HG03469 (cell line): ENCODE measurements around the gene MICU2.

Source experiments
- ATAC-seq: cut with Tn5 transposase; IDR thresholded peaks from one replicate; pipeline ENCODE4 v1.9.1; 2021; ENCODE audit warnings: mild to moderate bottlenecking, moderate library complexity, moderate number of reproducible peaks; ENCODE audit not compliant: unreplicated experiment

The MICU2 gene

DNA sequence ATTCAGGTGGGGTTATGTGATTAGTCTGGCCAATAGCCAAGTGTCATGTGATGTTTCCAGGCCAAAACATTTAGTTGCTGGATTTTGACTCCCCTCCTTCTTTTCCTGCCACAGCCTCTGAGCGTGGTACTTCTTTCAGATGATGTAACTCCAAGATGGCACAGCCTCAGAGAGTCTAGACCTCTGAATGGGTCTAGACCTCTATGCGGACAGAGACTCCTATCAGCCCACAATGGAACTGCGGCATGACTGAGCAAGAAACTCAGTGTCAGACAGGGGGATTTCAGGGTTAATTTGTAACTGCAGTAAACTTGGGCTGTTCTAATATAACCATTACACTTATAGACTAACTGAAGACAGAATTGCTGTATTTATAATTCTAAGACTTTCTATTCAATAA is 102.3 kb downstream of the MICU2 start:
- no peak for ATAC-seq

DNA sequence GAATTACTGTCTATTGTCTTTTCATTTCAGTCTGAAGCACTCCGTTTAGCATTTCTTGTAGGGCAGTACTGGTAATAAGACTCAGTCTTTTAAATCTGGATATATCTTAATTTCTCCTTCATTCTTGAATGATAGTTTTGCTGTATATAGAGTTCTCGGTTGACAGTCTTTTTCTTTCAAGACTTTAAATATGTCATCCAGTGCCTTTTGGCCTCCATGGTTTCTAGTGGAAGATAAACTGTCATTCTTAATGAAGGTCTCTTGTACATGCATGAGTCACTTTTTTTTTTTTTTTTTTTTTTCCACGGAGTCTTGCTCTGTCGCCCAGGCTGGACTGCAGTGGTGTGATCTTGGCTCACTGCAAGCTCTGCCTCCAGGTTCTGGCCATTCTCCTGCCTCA is 117.6 kb downstream of the MICU2 start:
- no peak for ATAC-seq

DNA sequence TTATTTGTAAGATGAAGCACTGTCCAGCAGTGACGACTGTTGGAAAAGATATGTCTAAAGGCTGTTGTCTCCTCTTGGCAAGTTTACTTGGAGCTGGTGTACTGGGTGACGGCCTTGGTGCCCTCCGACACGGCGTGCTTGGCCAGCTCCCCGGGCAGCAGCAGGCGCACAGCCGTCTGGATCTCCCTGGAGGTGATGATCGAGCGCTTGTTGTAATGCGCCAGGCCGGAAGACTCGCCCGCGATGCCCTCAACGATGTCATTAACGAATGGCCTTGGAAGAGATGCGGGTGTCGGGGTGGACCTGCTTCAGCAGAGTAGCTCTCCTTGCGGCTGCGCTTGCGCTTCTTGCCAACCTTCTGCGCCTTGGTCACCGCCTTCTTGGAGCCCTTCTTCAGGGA is 120.2 kb downstream of the MICU2 start:
- ATAC-seq = no peak

DNA sequence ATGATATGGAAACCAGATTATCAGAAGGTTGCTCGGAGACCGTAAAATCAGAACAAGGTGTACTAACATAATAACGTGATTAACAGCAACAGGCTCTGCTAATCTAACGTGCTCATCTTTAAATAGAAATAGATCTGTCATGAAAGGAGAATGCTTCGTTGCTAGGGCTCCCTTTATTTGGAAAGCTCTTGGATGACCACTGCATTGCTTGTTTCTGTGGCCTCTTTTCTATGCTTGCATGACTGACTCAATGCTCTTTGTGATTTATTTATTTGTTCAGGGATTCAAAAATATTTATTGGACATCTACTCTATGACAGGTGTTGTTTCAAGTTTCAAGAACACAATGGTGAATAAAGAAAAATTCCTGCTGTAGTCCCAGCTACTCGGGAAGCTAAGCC is 122.6 kb downstream of the MICU2 start:
- ATAC-seq = no peak

DNA sequence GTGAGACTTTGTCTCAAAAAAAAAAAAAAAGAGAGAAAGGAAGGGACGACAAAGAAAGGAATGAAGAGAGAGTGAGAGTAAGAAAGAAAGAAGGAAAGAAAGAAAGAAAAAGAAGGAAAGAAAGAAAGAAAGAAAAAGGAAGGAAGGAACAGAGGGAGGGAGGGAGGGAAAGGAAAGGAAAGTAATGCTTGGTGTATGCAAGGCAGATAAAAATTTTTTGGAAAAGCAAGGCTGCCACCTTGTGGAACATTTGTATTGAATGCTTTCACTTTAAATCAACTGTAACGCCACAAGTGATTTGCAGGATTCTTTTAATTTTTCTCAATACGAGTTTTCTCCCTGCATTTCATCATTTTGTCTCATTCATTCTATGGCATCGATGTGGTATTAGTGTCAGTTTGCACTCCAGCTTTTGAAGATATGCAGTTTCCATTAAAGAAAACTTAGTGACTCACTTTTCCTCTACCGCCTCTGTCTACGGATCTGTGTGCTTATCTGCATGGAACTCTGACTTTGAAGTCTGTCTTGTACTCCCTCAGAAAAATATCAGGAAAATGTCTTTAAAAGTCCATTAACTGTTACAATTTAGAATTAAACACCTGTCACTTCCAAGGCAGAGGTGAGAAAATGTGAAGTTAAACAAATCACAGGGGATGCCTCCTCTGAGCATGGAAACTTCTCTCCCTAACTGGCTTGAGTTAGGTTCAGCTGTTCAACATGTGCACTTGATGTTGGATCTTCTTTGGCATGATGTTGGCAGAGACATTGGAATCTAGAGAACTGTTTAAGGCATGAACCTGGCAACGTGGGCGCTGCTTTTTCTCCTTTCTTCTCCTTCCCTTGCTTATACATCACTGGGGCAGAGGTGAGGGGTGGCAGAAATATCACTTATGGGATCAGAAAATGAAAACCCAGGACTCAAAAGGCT is 124.8 kb downstream of the MICU2 start:
- ATAC-seq = no peak

DNA sequence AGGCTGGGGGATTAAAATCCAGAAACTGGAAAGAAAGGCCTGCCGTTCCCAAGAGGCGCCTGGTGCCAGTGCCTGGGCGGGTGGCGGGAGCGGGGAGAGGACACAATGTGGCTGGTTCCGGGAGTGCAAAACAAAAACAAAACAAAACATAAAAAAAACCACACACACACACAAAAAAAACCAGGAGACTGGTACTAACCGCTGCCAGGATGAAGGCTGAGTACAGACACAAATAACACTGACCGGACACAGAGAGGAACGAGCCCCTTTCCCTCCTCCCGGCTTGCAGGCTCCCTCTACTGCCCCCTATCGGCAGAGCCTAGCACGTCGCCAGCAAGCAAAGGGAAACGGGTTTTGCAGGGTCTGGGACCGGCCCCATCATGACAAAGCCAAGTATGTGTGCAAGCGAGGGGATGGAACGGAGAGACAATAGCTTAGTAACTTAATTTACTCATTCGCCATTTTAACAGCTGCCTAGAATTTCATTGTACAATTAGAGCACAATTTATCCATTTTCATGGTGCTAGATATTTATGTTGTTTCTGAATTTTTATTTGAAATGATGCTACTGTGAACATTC is 127.0 kb downstream of the MICU2 start:
- peak; percentile 61 for ATAC-seq

DNA sequence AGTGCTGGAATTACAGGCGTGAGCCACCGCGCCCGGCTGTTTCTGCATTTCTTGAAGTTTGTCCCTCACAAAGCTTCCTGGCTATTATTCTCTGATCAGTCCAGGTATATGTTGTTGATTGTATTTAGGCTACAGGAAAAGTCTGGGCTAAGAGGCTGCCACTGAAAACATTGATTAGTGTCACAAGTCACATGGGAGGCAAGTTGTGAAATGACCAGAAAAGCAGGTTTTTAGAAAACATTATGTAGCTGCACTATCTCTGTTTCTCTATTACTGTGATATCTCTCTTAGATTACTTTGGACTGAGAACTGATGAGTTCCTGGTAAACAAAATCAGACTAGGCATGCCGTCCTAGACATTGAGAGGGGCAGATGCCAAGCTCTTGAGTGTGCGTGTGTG is 128.9 kb downstream of the MICU2 start:
- no peak for ATAC-seq

DNA sequence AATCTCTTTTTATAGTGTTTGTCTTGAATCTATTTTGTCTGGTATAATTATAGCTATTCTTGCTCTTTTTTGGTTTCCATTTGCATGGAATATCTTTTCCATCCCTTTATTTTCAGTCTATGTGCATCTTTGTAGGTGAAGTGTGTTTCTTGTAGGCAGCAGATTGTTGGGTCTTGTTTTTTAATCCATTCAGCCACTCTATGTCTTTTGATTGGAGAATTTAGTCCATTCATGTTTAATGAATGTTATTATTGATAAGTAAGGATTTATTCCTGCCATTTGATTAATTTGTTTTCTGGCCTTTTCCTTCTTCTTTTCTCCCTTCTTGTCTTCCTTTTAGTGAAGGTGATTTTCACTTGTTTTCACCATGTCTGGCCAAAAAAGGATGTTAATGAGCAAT is 133.2 kb downstream of the MICU2 start:
- no peak for ATAC-seq

DNA sequence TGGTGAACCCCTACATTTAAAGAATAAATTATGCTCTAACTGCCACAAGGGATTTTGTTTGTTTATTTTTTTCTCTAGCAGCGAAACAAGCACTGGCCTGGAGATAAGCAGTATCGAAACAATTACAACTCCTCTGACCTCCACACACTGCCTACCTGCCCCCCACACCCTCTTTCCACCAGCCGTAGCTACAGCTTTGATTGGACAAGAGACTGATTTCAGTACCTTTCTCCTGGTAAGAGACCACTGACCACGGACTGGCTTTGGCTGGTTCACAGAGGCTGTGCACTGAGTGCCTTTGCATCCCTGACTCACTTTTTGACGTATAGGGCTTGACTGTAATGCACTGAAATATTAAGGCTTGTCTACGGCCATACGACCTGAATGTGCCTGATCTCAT is 137.4 kb downstream of the MICU2 start:
- ATAC-seq = no peak

DNA sequence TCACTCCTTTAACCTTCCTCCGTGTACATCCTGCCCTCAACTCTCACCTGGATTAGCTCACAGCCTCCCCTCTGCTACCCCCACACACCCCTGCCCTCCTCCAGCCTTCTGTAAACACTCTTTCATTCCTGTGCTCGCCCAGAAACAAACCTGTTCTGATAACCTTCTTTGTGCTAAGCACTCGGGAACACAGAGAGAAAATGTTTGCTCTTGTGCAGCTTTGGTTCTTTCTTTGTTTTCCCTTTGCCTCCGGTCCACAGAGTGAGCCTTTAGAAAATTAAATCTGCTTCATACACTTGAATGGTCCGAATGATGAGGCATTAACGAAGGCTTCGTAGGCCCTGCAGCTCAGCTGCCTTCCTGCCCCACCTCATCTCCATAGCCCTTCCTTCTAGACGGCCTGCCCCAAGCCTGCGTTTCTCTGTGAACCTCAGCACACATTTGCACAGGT is 138.2 kb downstream of the MICU2 start:
- no peak for ATAC-seq

DNA sequence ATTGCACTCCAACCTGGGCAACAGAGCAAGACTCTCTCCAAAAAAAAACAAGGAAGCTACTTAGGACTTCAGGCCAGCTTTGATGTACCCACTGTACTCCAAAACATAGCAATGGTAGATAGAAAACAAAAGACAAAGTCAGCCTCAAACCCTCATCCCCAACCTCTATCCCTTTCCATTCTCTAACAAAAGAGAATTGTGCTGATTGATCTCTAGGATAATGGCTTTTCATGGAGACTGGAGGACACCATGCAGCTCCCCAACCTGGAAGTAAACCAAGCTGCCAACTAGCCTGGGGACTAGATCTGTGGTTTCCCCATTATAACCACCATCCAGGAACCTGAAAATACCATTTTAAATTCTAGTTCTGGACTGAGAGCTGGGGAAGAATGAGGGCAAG is 140.5 kb downstream of the MICU2 start:
- ATAC-seq = no peak

DNA sequence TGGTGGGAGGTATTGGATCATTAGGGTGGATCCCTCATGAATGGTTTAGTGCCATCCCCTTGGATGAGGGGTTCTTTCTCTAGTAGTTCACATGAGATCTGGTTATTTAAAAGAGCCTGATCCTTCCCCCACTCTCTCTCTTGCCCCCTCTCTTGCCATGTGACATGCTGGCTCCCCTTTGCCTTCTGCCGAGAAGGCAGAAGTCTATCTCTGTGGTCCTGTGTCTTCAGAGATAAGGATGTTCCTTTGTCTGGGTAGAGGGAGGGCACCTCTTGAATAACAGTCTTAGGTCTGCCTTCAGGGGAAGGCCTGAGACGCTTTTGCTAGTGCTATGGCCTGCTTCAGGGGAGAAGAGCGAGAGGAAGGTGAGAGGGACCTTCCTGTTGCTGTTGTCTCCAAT is 142.8 kb downstream of the MICU2 start:
- no peak for ATAC-seq

DNA sequence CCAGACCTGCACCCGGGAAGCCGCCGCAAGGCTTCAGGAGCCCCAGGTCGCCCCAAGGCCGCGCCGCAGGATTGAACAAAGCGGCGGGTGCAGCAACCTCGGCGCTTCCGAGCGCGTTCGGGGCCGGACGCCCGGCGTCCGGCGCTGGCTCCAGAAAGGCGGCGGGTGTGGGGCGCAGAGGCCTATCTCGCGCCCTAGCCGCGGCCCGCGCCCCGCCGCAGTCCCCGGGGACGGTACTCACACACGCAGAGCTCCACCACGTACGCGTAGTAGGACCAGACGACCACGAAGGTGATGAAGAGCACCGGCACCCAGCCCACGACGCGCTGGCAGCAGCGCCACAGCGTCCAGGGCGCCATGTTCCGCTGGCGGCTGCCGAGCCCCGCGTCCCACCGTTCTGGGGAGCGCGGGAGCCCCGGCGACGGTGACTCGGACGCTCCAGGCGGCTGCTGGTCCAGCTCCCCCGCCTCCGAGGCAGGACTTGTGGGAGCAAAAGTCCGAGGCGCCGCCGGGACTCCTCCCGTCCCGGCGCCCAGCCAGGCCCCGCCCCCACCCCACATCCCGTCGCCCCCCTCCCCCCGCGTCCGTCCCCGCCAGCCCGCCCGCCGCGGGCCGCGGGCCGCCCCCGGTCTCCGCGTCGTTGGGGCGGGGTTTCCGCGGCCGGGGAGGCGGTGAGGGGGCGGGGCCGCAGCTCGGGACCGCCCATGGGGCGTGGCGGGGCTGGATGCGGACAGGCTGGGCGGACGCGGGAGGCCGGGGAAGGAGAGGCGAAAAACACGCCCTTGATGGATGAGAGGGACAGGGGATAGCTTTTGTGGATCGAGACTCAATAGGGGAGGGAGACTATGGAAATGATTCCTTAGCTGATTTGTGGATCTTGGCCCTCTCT is 144.9 kb downstream of the MICU2 start, which contains the start of gene ZDHHC20:
Gene ZDHHC20, minus strand, starts transcription at position 491 of the 889 bp plus-strand sequence. Its CDS starts 132 bp downstream, at position 359.
- ATAC-seq = peak; percentile 66

DNA sequence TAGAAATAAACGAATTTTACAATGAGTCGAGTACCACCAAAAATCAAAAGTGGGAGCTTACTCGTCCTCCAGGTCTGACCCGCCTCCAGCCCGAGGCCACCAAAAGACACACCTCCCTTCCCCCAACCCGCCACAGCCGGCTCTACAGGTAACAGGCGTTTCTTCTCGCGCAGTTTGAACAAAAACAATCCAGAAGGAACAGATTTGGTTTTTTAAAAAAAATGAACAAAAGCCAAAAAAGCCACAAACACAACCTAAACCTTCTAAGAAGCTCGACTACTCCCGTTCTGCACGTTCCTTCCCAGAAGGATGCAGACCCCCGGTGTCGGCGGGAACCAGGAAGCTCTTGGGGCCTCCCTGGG is 145.5 kb downstream of the MICU2 start:
- peak; percentile 20 for ATAC-seq

DNA sequence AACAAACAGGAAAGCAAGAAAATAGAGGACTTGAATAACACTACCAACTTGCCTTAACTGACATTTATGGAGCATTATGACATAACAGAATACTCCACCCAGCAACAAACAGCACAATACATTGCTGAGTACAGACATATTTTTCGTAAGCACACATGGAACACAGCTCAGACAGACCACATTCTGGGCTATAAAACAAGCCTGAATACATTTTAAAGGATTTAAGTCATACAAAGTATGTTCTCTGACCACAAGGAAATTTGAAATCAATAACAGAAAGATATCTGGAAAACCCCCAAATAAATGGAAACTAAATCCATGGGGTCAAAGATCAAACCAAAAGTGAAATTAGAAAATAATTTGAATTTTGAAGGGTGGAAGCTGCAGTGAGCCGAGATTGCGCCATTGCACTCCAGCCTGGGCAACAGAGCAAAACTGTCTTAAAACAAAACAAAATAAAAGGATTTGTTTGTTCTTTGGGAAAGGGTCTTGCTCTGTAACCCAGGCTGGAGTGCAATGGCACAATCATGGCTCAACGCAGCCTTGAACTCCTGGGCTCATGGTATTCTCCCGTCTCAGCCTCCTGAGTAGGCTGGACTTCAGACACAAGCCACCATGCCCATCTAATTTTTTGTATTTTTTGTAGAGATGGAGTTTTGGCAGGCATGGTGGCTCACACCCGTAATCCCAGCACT is 150.4 kb downstream of the MICU2 start:
- no peak for ATAC-seq

DNA sequence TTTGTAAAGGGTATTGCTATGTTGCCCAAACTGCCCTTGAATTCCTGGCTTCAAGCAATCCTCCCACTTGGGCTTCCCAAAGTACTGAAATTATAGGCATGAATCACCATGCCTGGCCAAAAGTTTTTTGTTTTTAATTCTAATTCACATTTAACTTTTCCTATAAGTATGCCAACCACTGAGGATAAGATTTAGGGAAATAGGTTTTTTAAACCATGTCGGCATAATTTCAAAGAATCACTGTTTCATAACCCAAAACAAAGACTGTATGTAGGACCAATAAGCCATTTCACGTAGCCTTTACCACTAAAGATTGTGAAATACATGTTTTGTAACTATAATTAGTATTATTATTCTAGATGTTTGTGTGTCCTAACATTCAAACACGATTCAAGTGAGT is 153.0 kb downstream of the MICU2 start:
- ATAC-seq = no peak

DNA sequence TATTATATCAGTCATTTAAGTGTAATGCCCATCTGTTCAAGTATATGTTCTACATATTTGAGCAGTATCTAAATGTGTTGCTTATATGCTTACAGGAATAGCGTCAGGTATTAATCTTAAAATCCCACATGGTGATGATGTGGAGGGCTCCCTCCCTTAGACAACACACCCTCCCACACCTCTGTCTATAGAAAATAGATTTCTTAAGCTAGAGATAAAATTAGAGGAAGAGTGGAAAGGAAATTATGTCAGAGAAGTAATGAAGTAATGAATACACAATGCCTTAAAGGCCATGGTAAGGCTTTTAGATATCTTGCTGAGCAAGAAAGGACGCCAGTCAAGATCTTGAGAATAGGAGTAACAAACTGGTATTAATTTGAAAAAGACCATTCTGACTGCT is 157.3 kb downstream of the MICU2 start:
- no peak for ATAC-seq

DNA sequence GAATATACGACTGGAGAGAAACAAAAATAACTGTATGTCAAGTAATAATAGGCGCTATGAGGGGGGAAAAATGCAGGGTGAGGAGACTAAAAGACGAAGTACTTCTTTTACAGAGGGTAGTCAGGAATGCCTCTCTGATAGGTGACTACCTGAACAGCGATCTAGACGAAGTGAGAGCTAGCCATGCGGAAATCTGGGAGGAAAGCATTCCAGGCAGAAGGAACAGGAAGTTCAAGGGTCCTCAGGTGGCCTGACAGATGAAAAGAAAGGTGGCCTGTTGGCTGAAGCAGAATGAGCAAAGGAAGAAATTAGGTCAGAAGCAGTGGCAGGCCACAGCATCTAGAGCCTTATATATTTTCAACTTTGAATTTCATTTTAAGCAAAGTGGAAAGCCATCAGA is 158.2 kb downstream of the MICU2 start:
- ATAC-seq = no peak

DNA sequence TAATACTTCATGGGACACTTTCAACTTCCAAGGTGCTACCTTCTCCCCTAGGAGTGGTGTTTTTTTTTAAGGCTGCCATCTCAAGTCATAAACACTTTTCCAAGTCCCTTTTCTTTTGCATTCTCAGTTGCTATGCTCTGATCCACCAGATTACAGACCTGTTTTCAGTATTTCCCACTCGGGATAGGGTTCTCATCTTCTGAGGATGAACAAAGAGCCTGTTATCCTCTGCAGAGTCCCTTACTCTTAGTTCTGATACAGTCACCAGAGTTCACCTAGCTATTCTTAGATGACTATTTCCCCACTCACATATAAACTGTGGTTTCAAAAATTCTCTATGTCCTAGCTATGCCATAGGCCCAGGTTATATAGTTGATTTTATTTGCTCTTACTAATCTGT is 160.8 kb downstream of the MICU2 start:
- no peak for ATAC-seq
